ENCODE measurements around the gene TBXAS1. TPM values are rescaled to one million over a fixed set of nuclear protein-coding genes. Genes with fewer than 3 reads are reported as not detected.

TBXAS1 gene
- total and polyA plus RNA-seq, 2 of the 8 experiments (the other 6 are each of a cell fraction or from before 2014, with no cell fraction given) = 0.86 to 2.1 TPM

- FAIRE-seq (no peak), DNase-seq (ENCODE audit: low read depth in 1 of 2, low spot score in 2 of 2) (peak in 1 of 2 experiments; percentile 11)
- ChIA-PET CTCF (ENCODE audit: partially characterized antibody) (no interaction called here), POLR2A (ENCODE audit: partially characterized antibody) (interaction anchor here (0.7 kb wide), 1 partner anchor 250 kb away, joined by 3 read pairs; no protein-coding TSS in a partner anchor)
- peaks cover 0 to 2% of the 10 kb centered on the region in 2 experiments for H4K20me1 ChIP-seq (replicated peaks in 1 of 2; ENCODE audit: control insufficient read depth in 1 of 2, insufficient read depth in 2 of 2, low read length in 2 of 2)
- no peak overlapping the region for H3K56ac ChIP-seq (replicated peaks; ENCODE audit: insufficient read length, low read depth, low read length)
- no peak overlapping the region for H3K14ac ChIP-seq (ENCODE audit: insufficient read length)
- H2AK5ac ChIP-seq (ENCODE audit: low read depth, low read length) = no peak overlapping the region
- H4K8ac ChIP-seq (ENCODE audit: extremely low read depth, insufficient read depth, low read length) = no peak overlapping the region
- H2BK15ac ChIP-seq (ENCODE audit: low read length) = no peak overlapping the region
- H3K4me2 ChIP-seq (ENCODE audit: insufficient read depth in 1 of 2, low read depth in 2 of 2, low read length in 2 of 2) = no peak overlapping the region
- H3K18ac ChIP-seq (ENCODE audit: extremely low read depth, low read length) = no peak overlapping the region
- no peaks in the 10 kb centered on the region for H3K36me3 ChIP-seq (ENCODE audit: control insufficient read depth in 2 of 4, insufficient read depth in 4 of 4, low read length in 3 of 4)
- H3K79me1 ChIP-seq (ENCODE audit: low read depth, low read length) = no peaks in the 10 kb centered on the region
- H4K91ac ChIP-seq (replicated peaks; ENCODE audit: insufficient read length, low read length) = no peak overlapping the region
- no peak overlapping the region for H2BK12ac ChIP-seq (ENCODE audit: low read depth, low read length)
- H3K27ac ChIP-seq (ENCODE audit: low read depth, low read length) = no peak overlapping the region
- no peak overlapping the region for H2BK5ac ChIP-seq (ENCODE audit: low read depth, low read length)
- no peaks in the 10 kb centered on the region for H3K23me2 ChIP-seq (ENCODE audit: low read depth, low read length)
- no peak overlapping the region for H3K23ac ChIP-seq (ENCODE audit: insufficient read length)
- no peak overlapping the region for H3K4ac ChIP-seq (replicated peaks; ENCODE audit: insufficient read length, low read depth, low read length)
- WGBS, 2 experiments (ENCODE audit: extremely low coverage in 1 of 2, insufficient coverage in 1 of 2, insufficient read length in 1 of 2, insufficient replicate concordance in 2 of 2, low coverage in 1 of 2, low lambda C conversion rate in 2 of 2, missing lambda C conversion rate in 1 of 2) = 88% methylated on average over 3 of the region's 3 CpGs; no CpG with 5 or more reads in 1 of the 2 experiments
- no peaks in the 10 kb centered on the region for H3K9me3 ChIP-seq (ENCODE audit: insufficient read depth in 2 of 2, low read depth in 1 of 2, low read length in 1 of 2)
- no peak overlapping the region for H2BK120ac ChIP-seq (replicated peaks; ENCODE audit: low read depth, low read length)
- no peaks in the 10 kb centered on the region for H3K27me3 ChIP-seq (replicated peaks in 1 of 4; ENCODE audit: control insufficient read depth in 3 of 4, extremely low read depth in 1 of 4, insufficient read depth in 3 of 4, low read length in 3 of 4)
- H3K4me1 ChIP-seq (replicated peaks in 1 of 4; ENCODE audit: control insufficient read depth in 3 of 4, insufficient read depth in 4 of 4, low read length in 3 of 4) = no peaks in the 10 kb centered on the region
- no peak overlapping the region for H2BK20ac ChIP-seq (ENCODE audit: low read length)
- no peak overlapping the region for H2AFZ ChIP-seq (ENCODE audit: low read length)
- no peaks in the 10 kb centered on the region for H3K79me2 ChIP-seq (ENCODE audit: control insufficient read depth in 1 of 2, insufficient read depth in 2 of 2, low read length in 2 of 2)
- H4K5ac ChIP-seq (ENCODE audit: insufficient read length, low read depth, low read length) = no peak overlapping the region
- no peak overlapping the region for H3K4me3 ChIP-seq (ENCODE audit: extremely low read depth in 1 of 4, insufficient read depth in 2 of 4, low read depth in 3 of 4, low read length in 4 of 4)
- no peak overlapping the region for H3K9ac ChIP-seq (replicated peaks in 1 of 4; ENCODE audit: extremely low read depth in 1 of 4, low read depth in 3 of 4, low read length in 3 of 4)
- TF ChIP-seq KDM4A (IDR thresholded peaks at IDR 0.05; ENCODE audit: low read depth, low read length, severe bottlenecking) (no peak), ATF3 (IDR thresholded peaks at IDR 0.05; ENCODE audit: insufficient read depth, low read depth, low read length) (no peak), SIX5 (IDR thresholded peaks at IDR 0.05; ENCODE audit: low read depth, low read length) (no peak), CHD1 (IDR thresholded peaks at IDR 0.05; ENCODE audit: low read depth, low read length) (no peak), TBP (IDR thresholded peaks at IDR 0.05; ENCODE audit: low read depth, low read length) (no peak), SIRT6 (IDR thresholded peaks at IDR 0.05; ENCODE audit: low read length) (no peak), SAP30 (IDR thresholded peaks at IDR 0.05; ENCODE audit: insufficient read depth, insufficient replicate concordance, low read length) (no peak), KDM5A (IDR thresholded peaks at IDR 0.05; ENCODE audit: low read length) (no peak), CHD2 (IDR thresholded peaks at IDR 0.05; ENCODE audit: low read length) (no peak), CBX5 (IDR thresholded peaks at IDR 0.05; ENCODE audit: low read depth, low read length) (no peak), ZNF274 (IDR thresholded peaks at IDR 0.05; ENCODE audit: borderline replicate concordance, extremely low read depth, low read length) (no peak), CEBPB (IDR thresholded peaks at IDR 0.05; ENCODE audit: low read depth, low read length) (no peak), BACH1 (IDR thresholded peaks at IDR 0.05; ENCODE audit: low read length) (no peak), JUN (IDR thresholded peaks at IDR 0.05; ENCODE audit: low read depth, low read length) (no peak)
Measured at GRCh38 chr7:140053812-140054539, 224.9 kb downstream of the TBXAS1 start.

All from H1 (cell line).